Endothelial cell (in vitro differentiated cells): ENCODE measurements around the gene ASIC1. TPM values are rescaled to one million over a fixed set of nuclear protein-coding genes. Genes with fewer than 3 reads are reported as not detected.

ENCODE experiments used
- DNase-seq: peaks from one replicate; pipeline ENCODE4 v3.0.0; 2021; ENCODE audit warnings: low spot score
- H3K27ac Mint-ChIP-seq: one replicate; pipeline ENCODE4 v1.8.0; 2021; ENCODE audit warnings: mixed read lengths, inconsistent platforms; ENCODE audit not compliant: unreplicated experiment
- H3K27me3 Mint-ChIP-seq: one replicate; pipeline ENCODE4 v1.8.0; 2021; ENCODE audit warnings: mild to moderate bottlenecking, moderate library complexity, mixed read lengths, inconsistent platforms; ENCODE audit not compliant: unreplicated experiment
- H3K36me3 Mint-ChIP-seq: one replicate; pipeline ENCODE4 v1.8.0; 2021; ENCODE audit warnings: mild to moderate bottlenecking, low read depth, mixed read lengths, inconsistent platforms; ENCODE audit not compliant: unreplicated experiment
- H3K4me1 Mint-ChIP-seq: one replicate; pipeline ENCODE4 v1.8.0; 2021; ENCODE audit warnings: mild to moderate bottlenecking, mixed read lengths, inconsistent platforms; ENCODE audit not compliant: unreplicated experiment
- H3K4me3 Mint-ChIP-seq: one replicate; pipeline ENCODE4 v1.8.0; 2021; ENCODE audit warnings: mild to moderate bottlenecking, mixed read lengths, inconsistent platforms; ENCODE audit not compliant: unreplicated experiment
- H3K9me3 Mint-ChIP-seq: one replicate; pipeline ENCODE4 v1.8.0; 2021; ENCODE audit warnings: mixed read lengths, inconsistent platforms; ENCODE audit not compliant: unreplicated experiment
- CTCF ChIP-seq: fragments of 200-600 bp; sonication (generic); IDR thresholded peaks from one replicate; pipeline ENCODE4 v1.5.0; 2021; ENCODE audit warnings: antibody characterized with exemption; ENCODE audit not compliant: unreplicated experiment
- total RNA-seq: library from RNA; stranded (reverse); fragmentation: NEBNext Ultra II Directional; extraction: Animal tissue kit (Norgen Biotek cat#: 25700); gene quantifications from one replicate; pipeline ENCODE4 v1.2.1, GENCODE V29; 2021; ENCODE audit not compliant: unreplicated experiment

Gene ASIC1
- total RNA-seq, 1 donor from 2014 or later = 1.9 TPM

GRCh38 chr12:50073206-50073605 lies 15.8 kb downstream of the ASIC1 start:
- Mint-ChIP-seq H3K27me3 (peaks cover 10% of the 10 kb centered on the region), H3K27ac (no peak overlapping the region), H3K9me3 (no peaks in the 10 kb centered on the region), H3K4me3 (no peak overlapping the region), H3K36me3 (no peaks in the 10 kb centered on the region), H3K4me1 (peaks cover 15% of the 10 kb centered on the region)
- TF ChIP-seq CTCF = no peak
- DNase-seq = no peak

DNA sequence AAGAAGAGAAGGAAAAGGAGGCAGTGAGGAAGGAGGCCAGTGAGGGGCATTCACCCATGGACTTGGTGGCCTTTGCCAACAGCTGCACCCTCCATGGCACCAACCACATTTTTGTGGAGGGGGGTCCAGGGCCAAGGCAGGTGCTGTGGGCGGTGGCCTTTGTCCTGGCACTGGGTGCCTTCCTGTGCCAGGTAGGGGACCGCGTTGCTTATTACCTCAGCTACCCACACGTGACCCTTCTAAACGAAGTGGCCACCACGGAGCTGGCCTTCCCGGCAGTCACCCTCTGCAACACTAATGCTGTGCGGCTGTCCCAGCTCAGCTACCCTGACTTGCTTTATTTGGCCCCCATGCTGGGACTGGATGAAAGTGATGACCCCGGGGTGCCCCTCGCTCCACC lies 16.3 kb downstream of the ASIC1 start:
- no peak for TF ChIP-seq CTCF
- no peak overlapping the region for H3K4me3 Mint-ChIP-seq
- no peak for DNase-seq
- H3K36me3 Mint-ChIP-seq = no peaks in the 10 kb centered on the region
- H3K27me3 Mint-ChIP-seq = peaks cover 10% of the 10 kb centered on the region
- H3K27ac Mint-ChIP-seq = no peak overlapping the region
- peaks cover 15% of the 10 kb centered on the region for H3K4me1 Mint-ChIP-seq
- H3K9me3 Mint-ChIP-seq = no peaks in the 10 kb centered on the region

DNA sequence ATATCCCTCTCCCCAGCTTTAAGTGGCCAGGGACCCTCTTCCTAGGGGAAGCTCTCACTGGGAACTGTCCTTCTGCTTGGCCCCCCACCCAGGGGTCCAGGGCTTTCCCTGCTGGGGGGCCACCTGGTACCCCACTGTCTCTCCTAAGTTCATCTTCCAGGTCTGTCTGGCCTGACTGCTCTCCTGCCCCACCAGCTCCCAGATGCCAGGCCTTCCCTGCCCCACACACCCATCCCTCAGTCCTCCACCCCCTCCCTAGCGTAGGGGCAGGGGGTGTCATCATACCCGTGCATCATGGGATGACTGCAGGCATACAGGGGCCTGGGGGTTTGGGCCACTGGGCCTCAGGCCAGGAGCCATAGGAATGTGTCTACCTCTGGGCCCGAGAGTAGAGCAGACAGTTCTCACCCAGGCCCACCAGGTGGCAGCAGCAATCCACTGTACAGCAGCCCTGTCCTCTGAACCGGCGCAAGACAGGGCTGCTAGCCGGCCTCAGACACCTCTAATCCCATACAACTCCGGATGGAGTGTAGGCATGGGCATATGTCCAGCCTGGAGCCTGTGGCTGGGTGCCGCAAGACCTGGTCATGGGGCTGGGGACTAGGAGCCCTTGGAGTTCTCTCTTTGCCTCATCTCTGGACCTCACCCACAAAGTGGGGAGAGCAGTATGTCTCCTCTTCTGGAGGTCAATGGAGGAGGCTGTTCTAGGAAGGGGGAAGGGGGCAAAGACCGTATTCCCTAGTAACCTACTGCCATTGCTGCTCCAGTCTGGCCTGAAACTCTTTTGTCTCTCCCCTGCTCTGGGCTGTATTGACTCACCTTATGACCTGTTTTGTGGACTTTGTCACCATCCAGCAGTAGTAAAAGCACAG lies 17.8 kb downstream of the ASIC1 start:
- Mint-ChIP-seq H3K4me3 (no peak overlapping the region), H3K36me3 (no peaks in the 10 kb centered on the region), H3K27ac (no peak overlapping the region), H3K27me3 (peaks cover 16% of the 10 kb centered on the region), H3K4me1 (peaks cover 8% of the 10 kb centered on the region), H3K9me3 (no peaks in the 10 kb centered on the region)
- peak; percentile 67 for TF ChIP-seq CTCF
- peak; percentile 92 for DNase-seq

DNA sequence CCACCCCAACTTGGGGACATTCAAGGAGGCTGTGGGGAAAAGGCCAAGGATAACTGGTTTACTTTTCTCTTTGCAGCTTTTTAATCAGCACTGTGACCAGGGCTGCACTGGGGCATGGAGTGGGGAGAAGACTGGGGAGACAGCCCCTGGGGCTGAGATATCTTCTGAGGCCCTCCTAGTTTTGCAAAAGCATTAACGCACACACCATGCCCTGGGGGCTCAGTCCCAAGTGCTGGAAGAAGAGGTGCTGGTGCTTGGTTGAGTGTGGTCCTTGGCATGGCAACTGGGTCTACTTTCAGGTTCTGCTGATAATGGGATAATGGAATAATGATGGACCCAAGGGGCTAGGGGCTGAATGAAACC lies 18.4 kb downstream of the ASIC1 start:
- Mint-ChIP-seq H3K4me1 (peaks cover 1% of the 10 kb centered on the region), H3K36me3 (no peaks in the 10 kb centered on the region), H3K27me3 (peaks cover 16% of the 10 kb centered on the region), H3K4me3 (no peak overlapping the region), H3K9me3 (no peaks in the 10 kb centered on the region), H3K27ac (no peak overlapping the region)
- no peak for DNase-seq
- no peak for TF ChIP-seq CTCF

- no peak for TF ChIP-seq CTCF
- DNase-seq = no peak
- Mint-ChIP-seq H3K4me1 (no peaks in the 10 kb centered on the region), H3K4me3 (no peak overlapping the region), H3K27me3 (peaks cover 17% of the 10 kb centered on the region), H3K9me3 (no peaks in the 10 kb centered on the region), H3K27ac (no peak overlapping the region), H3K36me3 (no peaks in the 10 kb centered on the region)
These were observed 19.7 kb downstream of the ASIC1 start for GRCh38 chr12:50077099-50077498.
